Measurements from ENCODE around the gene RALGPS1.

RALGPS1 gene

DNA sequence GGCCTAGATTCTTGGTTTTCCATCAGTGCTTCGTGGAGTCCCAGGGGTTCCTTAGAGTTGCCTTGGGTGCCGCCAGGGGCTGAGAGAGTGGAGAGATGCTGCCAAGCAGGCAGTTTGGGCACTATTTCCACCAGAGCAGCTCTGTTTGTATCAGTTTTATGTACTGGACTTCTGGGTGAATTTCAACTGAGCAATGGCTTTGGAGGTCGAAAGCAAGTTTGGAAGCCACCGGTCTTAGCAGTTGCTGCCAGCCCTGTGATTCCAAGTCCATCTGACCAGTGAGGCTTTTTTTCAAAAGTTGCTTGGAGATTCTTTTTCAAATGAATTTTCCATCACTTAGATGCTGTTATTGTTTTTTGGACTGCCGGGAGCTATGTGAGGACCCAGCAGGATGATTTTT lies 139.4 kb downstream of the RALGPS1 start:
- DNase-seq (ENCODE audit: low spot score): no peak

DNA sequence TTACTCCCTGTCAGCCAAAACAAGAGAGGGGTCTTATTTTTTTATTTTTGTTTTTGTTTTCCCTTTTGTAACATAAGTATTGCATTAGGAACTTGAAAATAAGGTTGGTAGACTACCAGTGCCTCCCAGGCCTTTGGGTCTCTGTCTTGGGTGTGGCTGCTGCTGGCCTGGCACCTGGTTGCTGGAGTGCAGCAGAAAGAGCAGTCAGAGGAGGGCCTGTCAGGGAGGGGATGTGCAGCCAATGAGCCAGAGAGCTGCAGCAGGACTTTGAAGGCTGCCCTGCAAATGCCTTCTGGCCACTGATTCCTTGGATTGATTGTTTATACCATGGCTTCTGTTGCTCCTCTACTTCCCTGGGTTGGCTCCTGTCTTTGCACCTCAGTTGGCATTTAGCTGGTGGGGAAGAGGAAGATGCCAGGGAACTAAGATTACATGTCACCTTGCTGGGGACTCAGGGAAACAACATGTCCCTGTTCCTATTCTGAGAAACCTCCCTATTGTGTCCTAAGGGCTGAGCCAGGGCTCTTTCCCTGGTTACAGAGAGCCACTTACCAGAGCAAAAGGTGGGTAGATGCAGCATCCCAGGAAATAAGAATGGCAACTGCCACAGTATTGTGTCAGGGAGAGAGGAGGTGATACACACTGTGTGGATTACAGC lies 141.3 kb downstream of the RALGPS1 start:
- DNase-seq (ENCODE audit: low spot score): no peak

- no peak for DNase-seq (ENCODE audit: low spot score)
Observed at GRCh38 chr9:127056446-127056845, 141.9 kb downstream of the RALGPS1 start.

GRCh38 chr9:127058011-127058644 lies 143.5 kb downstream of the RALGPS1 start:
- DNase-seq (ENCODE audit: low spot score): no peak

GRCh38 chr9:127058645-127059021 lies 144.1 kb downstream of the RALGPS1 start:
- DNase-seq (ENCODE audit: low spot score): no peak

GRCh38 chr9:127059030-127059429 lies 144.4 kb downstream of the RALGPS1 start:
- DNase-seq (ENCODE audit: low spot score): no peak

- no peak for DNase-seq (ENCODE audit: low spot score)
Observed at GRCh38 chr9:127059765-127060361, 145.3 kb downstream of the RALGPS1 start.

DNA sequence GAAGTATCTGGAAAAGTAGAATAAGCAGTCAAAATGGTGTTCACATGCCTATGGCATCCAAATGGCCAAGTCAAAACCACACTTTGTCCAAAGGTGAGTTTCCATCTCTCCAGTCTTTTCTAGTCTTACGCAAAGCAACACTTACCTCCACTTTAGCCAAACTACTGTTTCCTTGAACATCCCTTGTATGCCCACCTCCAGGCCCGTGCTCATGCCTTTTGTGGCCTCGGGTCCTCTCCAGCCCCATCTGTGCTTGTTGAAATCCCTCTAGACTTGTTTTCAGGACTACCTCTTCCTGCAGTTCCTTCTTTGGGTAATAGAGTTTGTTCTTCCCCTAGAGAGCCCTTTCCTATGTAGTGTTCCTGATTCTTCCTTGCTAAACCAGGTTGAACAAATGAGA lies 146.8 kb downstream of the RALGPS1 start:
- DNase-seq (ENCODE audit: low spot score): no peak

GRCh38 chr9:127064335-127064734 lies 149.8 kb downstream of the RALGPS1 start:
- no peak for DNase-seq (ENCODE audit: low spot score)

DNA sequence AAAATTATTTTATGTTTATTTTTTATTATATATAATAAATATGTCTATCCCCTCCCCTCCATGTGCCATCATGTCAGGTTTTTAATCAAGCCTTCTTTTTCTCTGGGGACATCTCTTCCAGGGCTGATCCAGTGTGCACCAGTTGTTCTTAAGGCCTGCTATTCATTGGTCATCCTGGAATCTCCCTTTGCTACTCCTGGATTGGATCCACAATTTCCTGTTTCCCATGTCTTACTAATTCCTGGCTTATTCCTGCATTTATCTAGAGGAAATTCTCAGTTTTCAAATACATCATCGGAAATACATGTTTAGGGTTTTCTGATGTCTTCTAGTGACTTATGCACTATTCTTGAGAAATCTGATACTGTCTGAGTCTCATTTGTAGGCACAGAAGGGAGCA lies 151.0 kb downstream of the RALGPS1 start:
- DNase-seq (ENCODE audit: low spot score): no peak

GRCh38 chr9:127066060-127066850 lies 151.7 kb downstream of the RALGPS1 start:
- no peak for DNase-seq (ENCODE audit: low spot score)

GRCh38 chr9:127066851-127067136 lies 152.2 kb downstream of the RALGPS1 start:
- DNase-seq (ENCODE audit: low spot score): no peak

- no peak for DNase-seq (ENCODE audit: low spot score)
Observed at GRCh38 chr9:127067603-127068220, 153.1 kb downstream of the RALGPS1 start.

GRCh38 chr9:127074561-127075548 lies 160.3 kb downstream of the RALGPS1 start:
- no peak for DNase-seq (ENCODE audit: low spot score)

DNA sequence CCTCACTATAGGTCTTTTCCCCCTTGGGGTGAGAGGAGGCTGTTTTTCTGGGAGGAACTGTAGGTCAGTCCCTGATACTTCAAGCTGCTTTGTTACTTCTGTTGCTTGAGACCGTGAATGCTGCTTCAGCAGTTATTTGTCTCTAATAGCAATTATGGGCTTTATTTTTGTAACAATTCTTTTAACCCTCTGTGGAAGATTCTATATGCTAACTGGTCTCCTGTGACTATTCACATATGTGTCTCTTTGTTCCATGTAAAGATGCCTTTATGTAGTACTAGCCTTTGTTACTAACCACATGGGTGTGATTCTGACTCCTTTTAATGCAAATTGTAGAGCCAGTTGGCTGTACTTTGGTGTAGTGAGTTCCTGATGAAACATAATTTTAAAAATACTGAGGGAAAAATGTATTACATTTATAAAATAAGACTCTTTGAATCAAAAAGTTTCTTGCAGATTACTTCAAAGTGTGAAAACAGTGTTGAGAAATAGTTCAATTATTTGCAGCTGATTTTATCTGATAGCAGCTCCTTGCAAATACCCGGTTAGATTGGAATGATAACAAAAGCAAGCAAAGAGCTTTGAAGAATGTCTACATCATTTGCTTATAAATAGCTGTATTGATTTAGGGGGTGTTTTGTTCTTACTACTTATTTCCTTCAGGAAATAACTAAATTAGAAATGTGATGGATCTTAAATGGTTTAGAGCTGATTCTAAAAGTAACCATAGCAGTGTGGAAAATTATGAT lies 161.2 kb downstream of the RALGPS1 start:
- DNase-seq (ENCODE audit: low spot score): no peak

DNA sequence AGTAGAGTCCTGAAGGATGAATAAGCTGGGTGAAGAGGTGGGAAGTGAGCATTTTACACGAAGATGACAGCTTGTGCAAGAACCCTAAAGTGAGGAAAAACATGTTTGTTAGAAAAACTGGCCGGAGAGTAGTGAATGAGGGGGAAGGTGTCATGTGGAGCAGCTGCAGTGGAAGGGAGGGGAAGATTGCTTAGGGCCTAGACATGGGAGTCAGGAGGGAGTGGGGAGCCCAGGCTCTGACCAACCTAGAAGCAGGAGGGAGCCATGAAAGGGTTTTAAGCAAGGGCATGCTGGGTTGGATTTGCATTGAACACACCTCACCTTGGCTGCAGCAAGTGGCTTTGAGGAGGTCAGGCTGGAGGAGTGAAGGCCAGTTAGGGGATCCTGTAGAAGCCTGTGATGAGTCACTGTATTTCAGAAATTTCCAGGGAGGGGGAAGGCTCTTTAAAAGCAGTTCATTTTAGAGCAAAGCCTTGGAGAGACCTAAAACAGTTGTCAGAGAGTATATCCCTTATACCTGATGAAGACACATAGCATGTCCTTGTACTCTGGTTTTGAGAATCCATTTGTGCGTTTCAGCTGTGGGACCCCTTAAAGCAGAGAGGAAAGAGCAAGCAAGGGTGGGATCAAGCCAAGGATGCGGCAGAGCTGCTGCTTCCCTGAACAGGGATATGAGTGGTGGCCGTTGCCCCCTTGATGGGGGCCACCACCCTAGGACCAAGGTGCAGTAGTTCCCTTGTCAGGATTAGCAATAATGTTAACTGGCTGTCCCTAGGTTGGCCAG lies 162.5 kb downstream of the RALGPS1 start:
- no peak for DNase-seq (ENCODE audit: low spot score)

GRCh38 chr9:127077644-127077946 lies 163.0 kb downstream of the RALGPS1 start:
- no peak for DNase-seq (ENCODE audit: low spot score)

- DNase-seq (ENCODE audit: low spot score): no peak
Observed at GRCh38 chr9:127078336-127078735, 163.8 kb downstream of the RALGPS1 start.

- DNase-seq (ENCODE audit: low spot score): no peak
Observed at GRCh38 chr9:127078988-127079387, 164.4 kb downstream of the RALGPS1 start.

Data from hematopoietic multipotent progenitor cell treated with erythropoietin and hydrocortisone succinate and interleukin-3 and kit ligand, for 17 days (in vitro differentiated cells).